Left lung (tissue), 10 donors: ENCODE measurements around the gene RSPO1. TPM values are rescaled to one million over a fixed set of nuclear protein-coding genes. Genes with fewer than 3 reads are reported as not detected.
A peak's percentile ranks its signal among the peaks of the same experiment; 100 is the strongest.

Experiments
- ATAC-seq: fragments of 200-7000 bp; cut with Tn5 transposase; one replicate; pipeline ENCODE4 v1.9.1; 2020; ENCODE audit warnings: moderate library complexity
- DNase-seq, 4 donors: peaks; one replicate each; pipeline ENCODE4 v3.0.0-alpha.2; 2013 to 2020
- H3K27ac ChIP-seq, 2 donors: fragments of 200-600 bp; sonication (generic) in 1 of 2; one replicate each; pipeline versions ENCODE4 v1.5.0 to v1.8.0; 2020 to 2021
- H3K27me3 ChIP-seq, 2 donors: fragments of 200-600 bp; sonication (generic) in 1 of 2; one replicate each; pipeline versions ENCODE4 v1.5.0 to v1.8.0; 2020 to 2021
- H3K36me3 ChIP-seq, 2 donors: fragments of 200-600 bp; sonication (generic) in 1 of 2; one replicate each; pipeline versions ENCODE4 v1.5.0 to v1.8.0; 2020 to 2021
- H3K4me1 ChIP-seq, 2 donors: fragments of 200-600 bp; one replicate each; pipeline ENCODE4 v1.8.0; 2021
- H3K4me3 ChIP-seq, 2 donors: fragments of 200-600 bp; sonication (generic) in 1 of 2; one replicate each; pipeline versions ENCODE4 v1.5.0 to v1.8.0; 2020 to 2021; ENCODE audit warnings: mild to moderate bottlenecking in 1 of 2
- H3K9me3 ChIP-seq, 2 donors: fragments of 200-600 bp; sonication (generic) in 1 of 2; one replicate each; pipeline versions ENCODE4 v1.5.0 to v1.8.0; 2020 to 2021
- intact Hi-C, 2 donors: fragments of 100-400 bp; cut with DNase I; formaldehyde crosslinking; loops; one replicate each; pipeline versions ENCODE4 v1.11.2 to v1.14.2; 2022
- polyA plus RNA-seq, 6 donors: library from polyadenylated mRNA; unstranded; fragments of 120-200 nt; gene quantifications; one replicate each; pipeline ENCODE4 v1.2.1, GENCODE V29; 2013; ENCODE audit not compliant: insufficient read length in 6 of 6
- total RNA-seq, 2 donors: library from RNA; stranded (reverse); fragmentation: NEBNext Ultra II Directional; extraction: Animal tissue kit (Norgen Biotek cat#: 25700); gene quantifications; one replicate each; pipeline ENCODE4 v1.2.1, GENCODE V29; 2021
- TF ChIP-seq, protein P1 (sequence below), 2 donors: fragments of 200-600 bp; sonication (generic) in 1 of 2; IDR thresholded peaks; one replicate each; pipeline versions ENCODE4 v1.5.0 to v1.8.0; 2021; ENCODE audit warnings: antibody characterized with exemption in 2 of 2
- donor health status: DM: no; HTN: yes; CAD: no.
- donor health status: DM: no; HTN: no; CAD: no.

The RSPO1 gene
- total and polyA plus RNA-seq, 8 donors = 0.52 to 2.2 (median 1.5) TPM

DNA sequence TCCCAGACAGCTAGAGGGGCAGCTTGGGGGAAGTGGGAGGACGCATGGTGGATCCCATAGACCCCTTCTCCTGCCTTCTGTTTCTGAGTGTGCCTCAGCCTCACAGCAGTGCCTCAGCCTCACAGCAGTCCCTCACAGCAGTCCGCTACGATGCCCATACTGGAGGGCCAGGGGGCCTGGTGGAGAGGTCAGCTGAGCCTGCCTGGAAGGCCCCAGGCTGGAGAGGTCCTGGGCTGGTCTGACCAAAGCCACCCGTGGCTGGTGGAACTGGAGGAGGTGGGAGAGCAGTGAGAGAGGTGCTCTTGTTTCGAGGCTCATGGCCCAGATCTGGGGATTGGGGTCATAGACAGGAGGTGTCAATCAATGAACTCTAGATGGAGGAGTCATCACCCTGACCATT, 16.0 kb upstream of the RSPO1 start:
- Histone ChIP-seq H3K4me1 (no peaks in the 10 kb centered on the region), H3K4me3 (no peak overlapping the region), H3K27ac (no peak overlapping the region), H3K36me3 (no peaks in the 10 kb centered on the region), H3K9me3 (no peaks in the 10 kb centered on the region), H3K27me3 (peaks cover 0 to 19% of the 10 kb centered on the region in 2 donors)
- intact Hi-C loops = no loop called here
- ATAC-seq (no peak), DNase-seq (no peak)
- TF ChIP-seq, protein P1, sequence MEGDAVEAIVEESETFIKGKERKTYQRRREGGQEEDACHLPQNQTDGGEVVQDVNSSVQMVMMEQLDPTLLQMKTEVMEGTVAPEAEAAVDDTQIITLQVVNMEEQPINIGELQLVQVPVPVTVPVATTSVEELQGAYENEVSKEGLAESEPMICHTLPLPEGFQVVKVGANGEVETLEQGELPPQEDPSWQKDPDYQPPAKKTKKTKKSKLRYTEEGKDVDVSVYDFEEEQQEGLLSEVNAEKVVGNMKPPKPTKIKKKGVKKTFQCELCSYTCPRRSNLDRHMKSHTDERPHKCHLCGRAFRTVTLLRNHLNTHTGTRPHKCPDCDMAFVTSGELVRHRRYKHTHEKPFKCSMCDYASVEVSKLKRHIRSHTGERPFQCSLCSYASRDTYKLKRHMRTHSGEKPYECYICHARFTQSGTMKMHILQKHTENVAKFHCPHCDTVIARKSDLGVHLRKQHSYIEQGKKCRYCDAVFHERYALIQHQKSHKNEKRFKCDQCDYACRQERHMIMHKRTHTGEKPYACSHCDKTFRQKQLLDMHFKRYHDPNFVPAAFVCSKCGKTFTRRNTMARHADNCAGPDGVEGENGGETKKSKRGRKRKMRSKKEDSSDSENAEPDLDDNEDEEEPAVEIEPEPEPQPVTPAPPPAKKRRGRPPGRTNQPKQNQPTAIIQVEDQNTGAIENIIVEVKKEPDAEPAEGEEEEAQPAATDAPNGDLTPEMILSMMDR (IDR thresholded peaks at IDR 0.05) = no peak

DNA sequence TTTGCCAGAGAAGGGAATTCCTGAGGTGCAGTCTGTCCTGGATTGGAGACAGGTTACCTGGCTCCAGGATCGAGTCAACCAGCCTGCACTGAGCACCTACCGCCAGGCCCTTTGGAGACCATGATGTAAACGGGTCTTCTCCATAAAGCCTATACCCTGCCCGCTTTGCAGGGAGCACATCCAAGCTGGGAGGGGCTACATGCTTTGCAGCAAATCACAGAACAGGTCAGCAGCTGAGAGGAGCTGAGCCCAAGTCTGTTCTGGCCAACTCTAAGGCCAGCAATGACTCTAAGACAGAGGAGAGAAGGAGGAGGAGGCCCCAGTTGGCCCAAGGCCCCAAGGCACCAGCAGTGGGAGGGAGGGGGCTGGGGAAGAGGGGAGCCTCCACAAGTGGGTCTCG, 15.5 kb upstream of the RSPO1 start:
- H3K4me3 ChIP-seq = no peak overlapping the region
- TF ChIP-seq, protein P1 (IDR thresholded peaks at IDR 0.05) = no peak
- DNase-seq = peak in 1 of 4 donors; percentile 10
- no peak overlapping the region for H3K27ac ChIP-seq
- H3K27me3 ChIP-seq = peaks cover 0 to 24% of the 10 kb centered on the region in 2 donors
- intact Hi-C loops = no loop called here
- H3K4me1 ChIP-seq = no peaks in the 10 kb centered on the region
- no peaks in the 10 kb centered on the region for H3K36me3 ChIP-seq
- ATAC-seq = no peak
- no peaks in the 10 kb centered on the region for H3K9me3 ChIP-seq

DNA sequence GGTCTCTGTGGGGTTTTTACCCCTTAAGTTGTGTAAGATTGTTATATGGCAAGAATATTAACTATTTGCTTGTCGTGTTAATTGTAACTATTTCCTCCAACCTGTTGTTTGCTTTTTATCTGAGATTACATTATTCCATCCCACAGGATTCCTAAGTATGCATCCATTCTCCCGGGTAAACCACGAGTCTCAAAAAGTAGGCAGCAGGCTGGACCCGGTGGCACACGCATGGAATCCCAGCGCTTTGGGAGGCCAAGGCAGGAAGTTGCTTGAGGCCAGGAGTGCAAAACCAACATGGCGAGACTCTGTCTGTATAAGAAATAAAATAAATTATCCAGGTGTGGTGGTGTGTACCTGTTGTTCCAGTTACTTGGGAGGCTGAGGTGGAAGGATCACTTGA, 12.6 kb upstream of the RSPO1 start:
- H3K27me3 ChIP-seq = peaks cover 0 to 44% of the 10 kb centered on the region in 2 donors
- intact Hi-C loops = no loop called here
- ATAC-seq = no peak

DNA sequence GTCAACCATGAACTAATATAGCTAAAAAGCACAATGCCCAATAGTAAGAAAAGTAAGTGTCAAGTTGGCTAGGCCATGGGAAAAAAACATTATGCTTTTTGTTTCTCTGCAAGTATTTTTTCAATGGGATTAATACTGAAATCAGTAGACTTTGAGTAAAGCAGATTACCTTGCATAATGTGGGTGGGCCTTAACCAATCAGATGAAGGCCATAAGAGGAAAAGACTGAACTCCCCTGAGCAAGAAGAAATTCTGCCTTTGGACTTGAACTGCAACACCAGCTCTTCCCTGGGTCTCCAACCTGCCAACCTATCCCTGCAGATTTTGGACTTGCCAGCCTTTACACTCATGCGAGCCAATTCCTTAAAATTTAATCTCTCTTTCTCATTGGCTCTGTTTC, 6.4 kb upstream of the RSPO1 start:
- no peak overlapping the region for H3K4me3 ChIP-seq
- DNase-seq (no peak), ATAC-seq (no peak)
- no peaks in the 10 kb centered on the region for H3K36me3 ChIP-seq
- TF ChIP-seq, protein P1 (IDR thresholded peaks at IDR 0.05) = no peak
- H3K27me3 ChIP-seq = peaks cover 2 to 75% of the 10 kb centered on the region in 2 donors
- intact Hi-C loops = no loop called here
- H3K9me3 ChIP-seq = peaks cover 0 to 13% of the 10 kb centered on the region in 2 donors
- no peak overlapping the region for H3K27ac ChIP-seq
- no peaks in the 10 kb centered on the region for H3K4me1 ChIP-seq

More for the DNA sequence above, 12.6 kb upstream of the RSPO1 start:
- Histone ChIP-seq H3K36me3 (no peaks in the 10 kb centered on the region), H3K27ac (no peak overlapping the region), H3K4me3 (no peak overlapping the region), H3K4me1 (no peaks in the 10 kb centered on the region), H3K9me3 (peaks cover 0 to under 1% of the 10 kb centered on the region in 2 donors)
- no peak for DNase-seq
- TF ChIP-seq, protein P1 (IDR thresholded peaks at IDR 0.05) = no peak

DNA sequence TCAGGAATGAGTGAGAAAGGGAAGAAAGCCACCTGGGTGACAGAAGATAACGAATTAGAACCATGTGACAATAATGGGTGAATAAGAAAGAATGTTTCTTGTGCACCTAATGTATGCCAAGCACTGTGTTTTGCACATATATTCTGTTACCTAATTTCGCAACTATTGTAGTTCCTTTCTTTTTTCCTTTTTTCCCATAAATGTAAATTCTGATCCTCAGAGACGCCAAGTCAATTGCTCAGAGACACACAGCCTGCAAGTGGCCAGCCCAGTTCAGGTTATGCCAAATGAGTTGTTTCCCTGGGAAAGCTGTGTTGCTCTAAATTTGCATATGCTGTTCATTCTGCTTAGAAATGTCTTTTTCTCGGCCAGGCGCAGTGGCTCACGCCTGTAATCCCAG, 1.7 kb upstream of the RSPO1 start:
- H3K9me3 ChIP-seq = peaks cover 0 to 5% of the 10 kb centered on the region in 2 donors
- no peak overlapping the region for H3K4me3 ChIP-seq
- intact Hi-C loops = no loop called here
- TF ChIP-seq, protein P1 (IDR thresholded peaks at IDR 0.05) = no peak
- peaks cover 0 to 3% of the 10 kb centered on the region in 2 donors for H3K4me1 ChIP-seq
- H3K36me3 ChIP-seq = no peaks in the 10 kb centered on the region
- DNase-seq = no peak
- H3K27ac ChIP-seq = no peak overlapping the region
- no peak for ATAC-seq
- H3K27me3 ChIP-seq = peaks cover 42 to 92% of the 10 kb centered on the region in 2 donors
